HepG2 (cell line): ENCODE data around the gene CEP120. TPM values are rescaled to one million over a fixed set of nuclear protein-coding genes. Genes with fewer than 3 reads are reported as not detected.

ENCODE experiments used
- FOXJ3 ChIP-seq: sonication (generic); formaldehyde crosslinking; IDR thresholded peaks from 2 replicates; pipeline ENCODE4 v1.4.0; 2020; ENCODE audit warnings: missing genetic modification reagents, mild to moderate bottlenecking, borderline replicate concordance
- HNF1A ChIP-seq, 2 experiments: sonication (generic) in 1 of 2; formaldehyde crosslinking in 1 of 2; IDR thresholded peaks; 2 replicates each; pipeline versions ENCODE4 v1.4.0 to v1.6.1; 2016 to 2020; ENCODE audit warnings: borderline replicate concordance in 1 of 2, low read depth in 1 of 2, mild to moderate bottlenecking in 1 of 2, missing genetic modification reagents in 1 of 2
- ISL2 ChIP-seq: sonication (generic); formaldehyde crosslinking; IDR thresholded peaks from 2 replicates; pipeline ENCODE4 v1.5.0; 2020; ENCODE audit warnings: missing genetic modification reagents
- KAT2B ChIP-seq: fragments of 150-350 bp; IDR thresholded peaks from 2 replicates; pipeline ENCODE4 v1.6.1; 2014; ENCODE audit warnings: low read depth, low read length, borderline replicate concordance
- ONECUT2 ChIP-seq: sonication (generic); formaldehyde crosslinking; IDR thresholded peaks from 2 replicates; pipeline ENCODE4 v1.4.0; 2020; ENCODE audit warnings: missing genetic modification reagents
- PRDM10 ChIP-seq: sonication (generic); formaldehyde crosslinking; IDR thresholded peaks from 2 replicates; pipeline ENCODE4 v1.4.0; 2020; ENCODE audit warnings: low read depth, missing genetic modification reagents
- RAD21 ChIP-seq: fragments of 450-650 bp; formaldehyde crosslinking; IDR thresholded peaks from 2 replicates; pipeline ENCODE4 v1.5.0; 2020; ENCODE audit warnings: mild to moderate bottlenecking
- RERE ChIP-seq: IDR thresholded peaks from 2 replicates; pipeline ENCODE4 v1.6.1; 2016; ENCODE audit warnings: low read depth, missing genetic modification reagents, missing compliant biosample characterization
- SNAPC5 ChIP-seq: sonication (generic); formaldehyde crosslinking; IDR thresholded peaks from 2 replicates; pipeline ENCODE4 v1.8.1; 2023; ENCODE audit warnings: mild to moderate bottlenecking, missing genetic modification reagents, borderline replicate concordance
- ZBTB34 ChIP-seq: sonication (generic); formaldehyde crosslinking; IDR thresholded peaks from 2 replicates; pipeline ENCODE4 v1.8.0; 2022; ENCODE audit warnings: mild to moderate bottlenecking, missing genetic modification reagents
- ZNF430 ChIP-seq: sonication (generic); formaldehyde crosslinking; IDR thresholded peaks from 2 replicates; pipeline ENCODE4 v1.9.0; 2021; ENCODE audit warnings: mild to moderate bottlenecking, missing genetic modification reagents
- polyA plus RNA-seq, 8 experiments: library from polyadenylated mRNA; depleted of rRNA in 3 of 8; stranded (reverse) in 7 of 8; unstranded in 1 of 8; fragments of >200 nt; fragmentation: Illumina TruSeq in 4 of 8; extraction: Trizol in 4 of 8; gene quantifications; 2 replicates each; pipeline versions ENCODE4 v1.2.1 to v1.2.3, GENCODE V29; 2011 to 2016; ENCODE audit warnings: low read depth in 4 of 8, missing spikeins in 1 of 8, mixed read lengths in 1 of 8; ENCODE audit not compliant: insufficient read depth in 1 of 8
- total RNA-seq, 5 experiments: library from RNA; depleted of rRNA; stranded (reverse); fragments of >200 nt; fragmentation: Illumina TruSeq; extraction: Trizol; gene quantifications; 2 replicates each; pipeline ENCODE4 v1.2.3, GENCODE V29; 2016; ENCODE audit warnings: low read depth in 1 of 5

The CEP120 gene
- total and polyA plus RNA-seq, 2 of the 13 experiments (the other 11 are each of a cell fraction or from before 2014, with no cell fraction given), result 8.0 to 14.7 TPM

GRCh38 chr5:123423278-123424149 is at the start of gene CEP120 (continued):
- TF ChIP-seq RAD21 (CRISPR knock-in tag) (peak; percentile 48; the same call in 1 of the 2 replicates), KAT2B (no peak), RERE (CRISPR knock-in tag) (no peak), ZNF430 (peak; percentile 96), HNF1A (IDR thresholded peaks at IDR 0.05; ENCODE audit: low read depth) (no peak), HNF1A (CRISPR knock-in tag; IDR thresholded peaks at IDR 0.05; ENCODE audit: borderline replicate concordance) (peak; percentile 60; the same call in 1 of the 2 replicates), PRDM10 (CRISPR knock-in tag) (peak; percentile 80), ZBTB34 (CRISPR knock-in tag) (no peak), ONECUT2 (CRISPR knock-in tag) (no peak), ISL2 (0 out of 2 replicates have a peak, but pooled peaks have one; percentile 34), SNAPC5 (no peak), FOXJ3 (0 out of 2 replicates have a peak, but pooled peaks have one; percentile 45)
